ENCODE results near the gene SLC31A2. TPM values are rescaled to one million over a fixed set of nuclear protein-coding genes. Genes with fewer than 3 reads are reported as not detected.

The SLC31A2 gene
- total RNA-seq, 1 experiment from 2014 or later, result 4.7 TPM

DNA sequence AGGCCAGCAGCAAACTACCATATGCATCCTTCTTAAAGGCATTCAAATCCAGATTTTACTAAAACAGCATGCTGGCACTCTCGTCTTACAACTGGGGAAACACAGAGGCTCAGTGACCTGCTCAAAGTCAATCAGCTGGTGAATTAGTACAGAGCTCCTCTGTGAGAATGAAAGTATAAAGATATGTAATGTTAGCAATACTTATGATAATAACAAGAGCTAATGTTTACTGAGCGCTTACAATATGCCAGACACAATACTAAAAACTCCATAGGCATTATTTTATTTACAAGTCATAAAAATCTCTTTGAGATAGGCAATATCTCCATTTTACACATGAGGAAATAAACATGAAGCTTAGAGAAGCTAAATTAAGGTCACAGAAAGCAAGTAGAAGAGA, 41.6 kb downstream of the SLC31A2 start:
- Histone ChIP-seq H3K4me2 (ENCODE audit: low read length) (no peak overlapping the region), H4K20me1 (ENCODE audit: insufficient read depth) (no peaks in the 10 kb centered on the region), H3K27me3 (ENCODE audit: insufficient read depth, low read length) (no peaks in the 10 kb centered on the region), H3K4me1 (ENCODE audit: control insufficient read depth in 1 of 2, insufficient read depth in 2 of 2, low read length in 2 of 2) (peaks cover 0 to 12% of the 10 kb centered on the region in 2 experiments; a peak in 1 of 4 replicates), H3K9me2 (ENCODE audit: insufficient read depth) (no peaks in the 10 kb centered on the region), H3K9ac (ENCODE audit: low read length) (no peak overlapping the region), H3K79me2 (ENCODE audit: insufficient read depth, low read length) (0 out of 2 replicates have a peak, but pooled peaks cover 3% of the 10 kb centered on the region), H3K9me3 (ENCODE audit: control insufficient read depth in 1 of 2, insufficient read depth in 1 of 2, low read depth in 1 of 2, low read length in 2 of 2) (no peaks in the 10 kb centered on the region), H3K36me3 (ENCODE audit: control insufficient read depth in 1 of 2, insufficient read depth in 2 of 2, low read length in 2 of 2) (peaks cover 1 to 14% of the 10 kb centered on the region in 2 experiments; a peak in 3 of 4 replicates), H3K27ac (ENCODE audit: low read depth, low read length) (no peak overlapping the region), H2AFZ (ENCODE audit: low read depth, low read length, poor library complexity, severe bottlenecking) (no peak overlapping the region), H3K4me3 (replicated peaks in 1 of 2; ENCODE audit: low read depth in 1 of 2, low read length in 2 of 2) (no peak overlapping the region)
- ATAC-seq, result no peak
- CTCF ChIA-PET, result no interaction called here
- POLR2A ChIA-PET, result no interaction called here
- RAD21 ChIA-PET (ENCODE audit: low non-redundant PET in 1 of 2, low total read pairs in 2 of 2, uncharacterized antibody in 2 of 2, unreplicated experiment in 2 of 2), result no interaction called here
- no TSS peak for BruUV-seq (replicated peaks)
- no peak for DNase-seq (ENCODE audit: low read depth, low spot score)
- intact Hi-C loops (cut with micrococcal nuclease), result no loop called here
- TF ChIP-seq ELF1 (IDR thresholded peaks at IDR 0.05; ENCODE audit: borderline replicate concordance, low read depth), result no peak

DNA sequence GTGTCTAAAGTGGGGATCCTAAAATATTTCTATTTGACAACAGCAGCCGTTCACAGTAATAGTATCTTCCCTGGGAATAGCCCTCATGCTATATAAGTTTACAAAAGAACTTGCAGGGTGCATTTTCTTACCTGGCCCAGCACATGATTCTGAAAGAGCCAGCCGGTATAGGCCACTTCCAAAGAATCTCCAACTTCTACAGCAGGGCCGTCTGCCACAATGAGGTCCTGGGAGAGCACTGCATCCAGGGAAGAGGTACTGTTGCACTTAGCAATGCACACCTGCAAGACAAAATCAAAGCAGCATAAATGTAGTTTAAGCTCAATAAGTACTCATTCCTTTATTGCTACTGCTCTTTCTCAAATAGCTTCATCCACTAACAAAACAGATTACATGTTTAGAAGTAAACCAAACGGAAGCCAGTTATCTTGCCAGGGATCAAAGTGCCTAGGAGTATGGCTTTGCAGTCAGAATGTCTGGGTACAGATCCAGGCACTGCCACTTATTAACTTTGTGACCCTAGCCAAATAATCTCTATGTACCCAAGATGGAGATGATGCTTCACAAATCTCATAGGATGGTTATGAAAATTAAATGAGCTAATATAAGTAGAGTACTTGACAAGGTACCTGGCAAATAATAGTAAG, 49.0 kb downstream of the SLC31A2 start:
- ChIA-PET RAD21 (ENCODE audit: low non-redundant PET in 1 of 2, low total read pairs in 2 of 2, uncharacterized antibody in 2 of 2, unreplicated experiment in 2 of 2) (no interaction called here), CTCF (no interaction called here), POLR2A (no interaction called here)
- Histone ChIP-seq H3K27me3 (ENCODE audit: insufficient read depth, low read length) (no peaks in the 10 kb centered on the region), H3K4me1 (ENCODE audit: control insufficient read depth in 1 of 2, insufficient read depth in 2 of 2, low read length in 2 of 2) (no peaks in the 10 kb centered on the region), H3K4me3 (replicated peaks in 1 of 2; ENCODE audit: low read depth in 1 of 2, low read length in 2 of 2) (no peak overlapping the region), H3K27ac (ENCODE audit: low read depth, low read length) (no peak overlapping the region), H2AFZ (ENCODE audit: low read depth, low read length, poor library complexity, severe bottlenecking) (no peak overlapping the region), H3K36me3 (ENCODE audit: control insufficient read depth in 1 of 2, insufficient read depth in 2 of 2, low read length in 2 of 2) (peaks cover 0 to 23% of the 10 kb centered on the region in 2 experiments; a peak in 2 of 4 replicates), H4K20me1 (ENCODE audit: insufficient read depth) (no peaks in the 10 kb centered on the region), H3K9ac (ENCODE audit: low read length) (no peak overlapping the region), H3K79me2 (ENCODE audit: insufficient read depth, low read length) (no peaks in the 10 kb centered on the region), H3K9me3 (ENCODE audit: control insufficient read depth in 1 of 2, insufficient read depth in 1 of 2, low read depth in 1 of 2, low read length in 2 of 2) (no peaks in the 10 kb centered on the region), H3K9me2 (ENCODE audit: insufficient read depth) (no peaks in the 10 kb centered on the region), H3K4me2 (ENCODE audit: low read length) (no peak overlapping the region)
- no peak for ATAC-seq
- intact Hi-C loops (cut with micrococcal nuclease), result no loop called here
- DNase-seq (ENCODE audit: low read depth, low spot score), result no peak
- TF ChIP-seq, protein P1, sequence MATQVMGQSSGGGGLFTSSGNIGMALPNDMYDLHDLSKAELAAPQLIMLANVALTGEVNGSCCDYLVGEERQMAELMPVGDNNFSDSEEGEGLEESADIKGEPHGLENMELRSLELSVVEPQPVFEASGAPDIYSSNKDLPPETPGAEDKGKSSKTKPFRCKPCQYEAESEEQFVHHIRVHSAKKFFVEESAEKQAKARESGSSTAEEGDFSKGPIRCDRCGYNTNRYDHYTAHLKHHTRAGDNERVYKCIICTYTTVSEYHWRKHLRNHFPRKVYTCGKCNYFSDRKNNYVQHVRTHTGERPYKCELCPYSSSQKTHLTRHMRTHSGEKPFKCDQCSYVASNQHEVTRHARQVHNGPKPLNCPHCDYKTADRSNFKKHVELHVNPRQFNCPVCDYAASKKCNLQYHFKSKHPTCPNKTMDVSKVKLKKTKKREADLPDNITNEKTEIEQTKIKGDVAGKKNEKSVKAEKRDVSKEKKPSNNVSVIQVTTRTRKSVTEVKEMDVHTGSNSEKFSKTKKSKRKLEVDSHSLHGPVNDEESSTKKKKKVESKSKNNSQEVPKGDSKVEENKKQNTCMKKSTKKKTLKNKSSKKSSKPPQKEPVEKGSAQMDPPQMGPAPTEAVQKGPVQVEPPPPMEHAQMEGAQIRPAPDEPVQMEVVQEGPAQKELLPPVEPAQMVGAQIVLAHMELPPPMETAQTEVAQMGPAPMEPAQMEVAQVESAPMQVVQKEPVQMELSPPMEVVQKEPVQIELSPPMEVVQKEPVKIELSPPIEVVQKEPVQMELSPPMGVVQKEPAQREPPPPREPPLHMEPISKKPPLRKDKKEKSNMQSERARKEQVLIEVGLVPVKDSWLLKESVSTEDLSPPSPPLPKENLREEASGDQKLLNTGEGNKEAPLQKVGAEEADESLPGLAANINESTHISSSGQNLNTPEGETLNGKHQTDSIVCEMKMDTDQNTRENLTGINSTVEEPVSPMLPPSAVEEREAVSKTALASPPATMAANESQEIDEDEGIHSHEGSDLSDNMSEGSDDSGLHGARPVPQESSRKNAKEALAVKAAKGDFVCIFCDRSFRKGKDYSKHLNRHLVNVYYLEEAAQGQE (IDR thresholded peaks at IDR 0.05; ENCODE audit: low read depth), result no peak
- TF ChIP-seq POLR2AphosphoS5 (IDR thresholded peaks at IDR 0.05; ENCODE audit: low read depth, low read length) (no peak), SP1 (IDR thresholded peaks at IDR 0.05; ENCODE audit: low read depth) (no peak), JUND (IDR thresholded peaks at IDR 0.05) (no peak), ZNF274 (IDR thresholded peaks at IDR 0.05; ENCODE audit: low read depth, low read length) (no peak), POLR2A (IDR thresholded peaks at IDR 0.05; ENCODE audit: borderline replicate concordance, extremely low read depth, insufficient read depth, insufficient read length) (no peak), YY1 (IDR thresholded peaks at IDR 0.05; ENCODE audit: extremely low read depth, insufficient replicate concordance, low read depth, low read length) (no peak)
- TF ChIP-seq, protein P2, sequence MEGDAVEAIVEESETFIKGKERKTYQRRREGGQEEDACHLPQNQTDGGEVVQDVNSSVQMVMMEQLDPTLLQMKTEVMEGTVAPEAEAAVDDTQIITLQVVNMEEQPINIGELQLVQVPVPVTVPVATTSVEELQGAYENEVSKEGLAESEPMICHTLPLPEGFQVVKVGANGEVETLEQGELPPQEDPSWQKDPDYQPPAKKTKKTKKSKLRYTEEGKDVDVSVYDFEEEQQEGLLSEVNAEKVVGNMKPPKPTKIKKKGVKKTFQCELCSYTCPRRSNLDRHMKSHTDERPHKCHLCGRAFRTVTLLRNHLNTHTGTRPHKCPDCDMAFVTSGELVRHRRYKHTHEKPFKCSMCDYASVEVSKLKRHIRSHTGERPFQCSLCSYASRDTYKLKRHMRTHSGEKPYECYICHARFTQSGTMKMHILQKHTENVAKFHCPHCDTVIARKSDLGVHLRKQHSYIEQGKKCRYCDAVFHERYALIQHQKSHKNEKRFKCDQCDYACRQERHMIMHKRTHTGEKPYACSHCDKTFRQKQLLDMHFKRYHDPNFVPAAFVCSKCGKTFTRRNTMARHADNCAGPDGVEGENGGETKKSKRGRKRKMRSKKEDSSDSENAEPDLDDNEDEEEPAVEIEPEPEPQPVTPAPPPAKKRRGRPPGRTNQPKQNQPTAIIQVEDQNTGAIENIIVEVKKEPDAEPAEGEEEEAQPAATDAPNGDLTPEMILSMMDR (IDR thresholded peaks at IDR 0.05 in 2 of 3, conservative IDR thresholded peaks at IDR 0.05 in 1 of 3; ENCODE audit: borderline replicate concordance in 1 of 3, insufficient read depth in 1 of 3, low read depth in 2 of 3, low read length in 2 of 3), result no peak
- no TSS peak for BruUV-seq (replicated peaks)
